GM12875 (cell line): ENCODE data around the gene IL22RA1.

Experiments
- H3K4me3 ChIP-seq: one replicate; pipeline ENCODE4 v1.5.1; 2011; ENCODE audit warnings: low read depth, low read length, control low read depth
- TF ChIP-seq, protein P1 (sequence below): IDR thresholded peaks from 2 replicates; pipeline ENCODE4 v1.5.1; 2011; ENCODE audit warnings: low read depth, mild to moderate bottlenecking, control low read depth, inconsistent platforms, low read length, moderate library complexity, borderline replicate concordance; ENCODE audit not compliant: insufficient read depth

IL22RA1 gene

DNA sequence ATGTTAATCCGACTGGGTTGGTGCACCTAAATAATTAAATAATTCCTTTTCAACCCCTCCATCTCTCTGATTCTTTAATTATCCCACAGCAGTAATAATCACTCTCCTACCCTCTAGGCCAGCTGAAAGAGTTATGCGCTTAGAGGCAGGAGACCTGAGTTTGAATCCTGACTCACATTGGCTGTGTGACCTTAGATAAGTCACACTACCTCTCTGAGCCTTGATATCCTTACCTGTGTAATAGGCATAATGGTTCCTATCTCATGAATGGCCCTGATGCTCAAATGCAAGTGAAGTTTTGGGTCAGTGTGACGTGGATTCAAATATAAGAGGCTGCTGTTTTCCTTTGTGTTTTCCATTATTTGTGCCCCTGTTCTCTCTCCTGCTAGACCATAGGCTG, 39.1 kb downstream of the IL22RA1 start:
- TF ChIP-seq, protein P1, sequence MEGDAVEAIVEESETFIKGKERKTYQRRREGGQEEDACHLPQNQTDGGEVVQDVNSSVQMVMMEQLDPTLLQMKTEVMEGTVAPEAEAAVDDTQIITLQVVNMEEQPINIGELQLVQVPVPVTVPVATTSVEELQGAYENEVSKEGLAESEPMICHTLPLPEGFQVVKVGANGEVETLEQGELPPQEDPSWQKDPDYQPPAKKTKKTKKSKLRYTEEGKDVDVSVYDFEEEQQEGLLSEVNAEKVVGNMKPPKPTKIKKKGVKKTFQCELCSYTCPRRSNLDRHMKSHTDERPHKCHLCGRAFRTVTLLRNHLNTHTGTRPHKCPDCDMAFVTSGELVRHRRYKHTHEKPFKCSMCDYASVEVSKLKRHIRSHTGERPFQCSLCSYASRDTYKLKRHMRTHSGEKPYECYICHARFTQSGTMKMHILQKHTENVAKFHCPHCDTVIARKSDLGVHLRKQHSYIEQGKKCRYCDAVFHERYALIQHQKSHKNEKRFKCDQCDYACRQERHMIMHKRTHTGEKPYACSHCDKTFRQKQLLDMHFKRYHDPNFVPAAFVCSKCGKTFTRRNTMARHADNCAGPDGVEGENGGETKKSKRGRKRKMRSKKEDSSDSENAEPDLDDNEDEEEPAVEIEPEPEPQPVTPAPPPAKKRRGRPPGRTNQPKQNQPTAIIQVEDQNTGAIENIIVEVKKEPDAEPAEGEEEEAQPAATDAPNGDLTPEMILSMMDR, result no peak
- no peak overlapping the region for H3K4me3 ChIP-seq

DNA sequence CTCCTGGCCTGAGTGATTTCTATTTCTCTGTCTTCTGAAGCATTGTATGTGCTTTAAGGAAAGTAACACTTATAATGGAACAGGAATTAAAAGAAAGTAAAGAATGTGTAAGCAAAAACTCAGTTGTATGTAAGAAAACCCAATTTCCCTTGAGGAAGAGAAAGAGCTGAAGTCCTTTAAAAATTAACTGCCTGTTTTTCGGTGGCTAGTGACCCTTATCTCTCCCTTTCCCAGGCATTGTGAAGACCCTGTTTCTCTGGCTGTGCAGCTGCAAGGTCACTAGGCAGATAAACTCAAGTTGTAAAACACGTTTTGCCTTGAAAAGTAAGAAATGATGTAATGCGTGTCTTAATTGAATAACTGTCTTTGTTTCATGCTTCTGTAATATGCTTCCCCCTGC, 39.5 kb downstream of the IL22RA1 start:
- TF ChIP-seq, protein P1, result no peak
- H3K4me3 ChIP-seq, result no peak overlapping the region

DNA sequence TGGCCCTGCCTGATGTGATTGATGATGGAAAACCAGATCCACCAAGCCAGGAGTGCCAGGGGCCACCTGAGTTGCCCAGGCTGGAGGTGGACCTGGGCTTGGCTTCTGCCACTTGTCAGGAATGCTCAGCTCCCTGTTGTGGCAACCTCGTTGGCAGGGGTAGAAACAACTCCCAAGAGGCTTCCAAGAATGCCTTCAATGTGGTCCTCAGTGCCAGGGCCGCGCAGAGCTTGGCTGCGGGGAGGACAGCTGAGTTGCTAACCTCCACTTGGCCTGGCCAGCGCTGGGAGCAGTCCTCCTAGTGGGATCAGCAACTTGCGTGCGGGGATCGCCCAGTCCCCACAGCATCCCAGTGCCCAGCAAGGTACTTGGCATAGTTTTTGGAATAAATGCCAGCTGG, 40.0 kb downstream of the IL22RA1 start:
- TF ChIP-seq, protein P1, result no peak

GRCh38 chr1:24101796-24102586, 40.9 kb downstream of the IL22RA1 start:
- H3K4me3 ChIP-seq, result no peak overlapping the region
- TF ChIP-seq, protein P1, result no peak

More for the DNA sequence above, 40.0 kb downstream of the IL22RA1 start:
- H3K4me3 ChIP-seq, result no peak overlapping the region

DNA sequence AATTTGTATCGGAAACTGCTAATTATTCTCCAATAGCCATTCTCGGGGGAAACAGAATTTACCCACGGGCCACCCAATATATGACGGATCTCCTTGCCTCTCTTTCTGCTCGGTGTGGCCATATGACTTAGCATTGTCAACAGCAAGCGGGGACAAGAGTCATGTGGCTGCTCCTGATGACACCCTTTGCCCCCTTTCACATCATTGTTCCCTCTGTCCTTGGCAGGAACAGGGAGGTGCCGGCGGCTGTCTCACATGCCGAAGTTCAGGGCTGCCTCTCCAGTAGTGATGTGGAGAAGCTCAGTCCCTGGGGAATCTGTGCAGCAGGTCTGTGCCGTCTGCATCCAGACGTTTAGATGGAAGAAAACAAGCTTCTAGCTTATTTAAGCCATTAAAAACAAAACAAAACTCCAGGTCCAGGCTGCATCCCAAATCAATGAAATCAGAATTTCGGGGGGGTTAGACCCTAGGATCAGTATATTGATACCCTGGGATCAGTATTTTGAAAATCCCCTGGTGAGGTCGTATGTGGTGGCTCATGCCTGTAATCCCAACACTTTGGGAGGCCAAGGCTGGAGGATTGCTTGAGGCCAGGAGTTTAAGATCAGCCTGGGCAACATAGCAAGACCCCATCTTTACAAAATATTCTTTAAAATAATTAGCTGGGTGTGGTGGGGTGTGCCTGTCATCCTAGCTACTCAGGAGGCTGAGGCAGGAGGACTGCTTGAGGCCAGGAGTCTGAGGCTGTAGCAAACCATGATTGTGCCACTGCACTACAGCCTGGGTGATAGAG, 41.8 kb downstream of the IL22RA1 start:
- TF ChIP-seq, protein P1, result no peak
- no peak overlapping the region for H3K4me3 ChIP-seq

- no peak overlapping the region for H3K4me3 ChIP-seq
- TF ChIP-seq, protein P1, result no peak
Observed at GRCh38 chr1:24098943-24099638, 43.8 kb downstream of the IL22RA1 start.
